ENCODE results near the gene UNC5C. TPM values are rescaled to one million over a fixed set of nuclear protein-coding genes. Genes with fewer than 3 reads are reported as not detected.

The UNC5C gene
- polyA plus RNA-seq, 1 of the 3 experiments (the other 2 are of a cell fraction) = 3.3 TPM

DNA sequence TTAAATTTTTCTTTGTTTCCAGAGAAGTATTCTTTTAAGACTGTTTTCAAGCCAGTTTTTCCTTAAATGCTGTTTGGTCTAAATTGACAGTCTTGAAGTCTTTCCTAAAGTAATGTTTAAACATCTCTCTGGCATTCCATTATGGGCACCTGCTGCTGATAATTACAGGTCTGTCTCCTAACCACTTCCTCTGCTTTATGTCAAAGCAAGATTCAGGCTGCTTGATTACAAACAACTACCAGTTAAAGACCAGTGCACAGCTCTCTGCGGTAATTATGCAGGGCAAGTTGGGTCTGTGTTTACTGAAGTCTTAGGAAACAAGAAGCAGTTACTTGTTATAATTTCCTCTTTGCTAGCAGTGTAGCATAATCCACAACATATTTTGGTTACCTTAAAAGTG, 17.6 kb downstream of the UNC5C start:
- CTCF ChIA-PET = interaction anchor here (1.4 to 2.0 kb wide), 2 partner anchors 12 to 30 kb away, joined by 3 to 7 read pairs; no protein-coding TSS in a partner anchor

DNA sequence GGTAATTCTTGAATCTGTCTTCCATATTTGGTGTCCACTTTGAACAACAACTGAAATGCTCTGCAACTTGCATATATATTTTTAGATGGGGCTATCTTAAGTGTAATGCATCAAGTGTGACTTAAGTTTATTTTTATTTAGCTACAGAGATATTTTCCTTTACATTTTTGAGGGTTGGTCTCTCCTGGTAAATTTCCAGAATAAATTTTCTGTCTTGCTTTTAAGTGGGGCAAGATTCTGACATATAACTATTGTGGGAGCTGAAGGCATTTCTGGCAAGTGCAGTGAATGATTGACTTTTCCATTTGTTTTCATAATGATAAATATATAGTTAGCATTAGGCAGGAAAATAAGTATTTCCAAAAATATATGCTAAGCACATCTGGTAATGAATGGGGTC, 18.8 kb downstream of the UNC5C start:
- CTCF ChIA-PET = interaction anchor here (2.0 to 12.4 kb wide), 2 partner anchors 11 to 16 kb away, joined by 7 to 114 read pairs; partner anchors contain the start of gene UNC5C

More for the DNA sequence above, 17.6 kb downstream of the UNC5C start:
- DNase-seq = no peak
- H3F3A ChIP-seq (replicated peaks; ENCODE audit: insufficient read depth) = peaks cover 9% of the 10 kb centered on the region
- no peaks in the 10 kb centered on the region for H3K9me2 ChIP-seq
- POLR2A ChIA-PET = interaction anchor here (1.0 to 1.5 kb wide), 2 partner anchors 14 to 18 kb away, joined by 4 read pairs; partner anchors contain the start of gene UNC5C
- no peaks in the 10 kb centered on the region for H3K27me3 ChIP-seq (ENCODE audit: insufficient read depth)
- peak overlapping the region; percentile 26; the same call in 1 of the 2 replicates for H2AFZ ChIP-seq (ENCODE audit: low read depth)
- peaks cover 14% of the 10 kb centered on the region for H3K79me2 ChIP-seq (ENCODE audit: insufficient read depth)
- WGBS (ENCODE audit: low lambda C conversion rate) = 29% methylated on average over 1 of the region's 1 CpG
- peak overlapping the region; percentile 42 for H3K4me2 ChIP-seq
- no peaks in the 10 kb centered on the region for H3K36me3 ChIP-seq (replicated peaks in 1 of 2; ENCODE audit: control insufficient read depth in 1 of 2, insufficient read depth in 2 of 2, low read length in 1 of 2)
- H3K4me3 ChIP-seq (ENCODE audit: low read depth in 2 of 2, low read length in 1 of 2) = peak overlapping the region in 1 of 2 experiments; percentile 14; a peak in 1 of 4 replicates
- peaks cover 26 to 76% of the 10 kb centered on the region in 2 experiments; a peak in 3 of 4 replicates for H3K4me1 ChIP-seq (ENCODE audit: control insufficient read depth in 1 of 2, insufficient read depth in 2 of 2, low read depth in 1 of 2, low read length in 1 of 2)
- H3K9ac ChIP-seq = no peak overlapping the region
- H4K20me1 ChIP-seq (ENCODE audit: insufficient read depth) = no peaks in the 10 kb centered on the region; the same call in 1 of the 2 replicates
- TF ChIP-seq MEF2A (IDR thresholded peaks at IDR 0.05; ENCODE audit: borderline replicate concordance, low read depth) (no peak), RCOR1 (IDR thresholded peaks at IDR 0.05; ENCODE audit: low read length) (peak; percentile 98), CHD2 (IDR thresholded peaks at IDR 0.05; ENCODE audit: low read length, partially characterized antibody) (peak; percentile 25), MXI1 (IDR thresholded peaks at IDR 0.05; ENCODE audit: low read depth, low read length) (0 out of 2 replicates have a peak, but pooled peaks have one; percentile 24), FOXJ3 (CRISPR knock-in tag; IDR thresholded peaks at IDR 0.05) (peak; percentile 67; the same call in 1 of the 2 replicates), RFX5 (IDR thresholded peaks at IDR 0.05; ENCODE audit: low read length) (0 out of 2 replicates have a peak, but pooled peaks have one; percentile 38), RAD21 (IDR thresholded peaks at IDR 0.05; ENCODE audit: low read length) (peak; percentile 9; the same call in 1 of the 2 replicates), EP300 (IDR thresholded peaks at IDR 0.05; ENCODE audit: borderline replicate concordance in 1 of 2, low read depth in 1 of 2, low read length in 1 of 2) (peak in 1 of 2 experiments; percentile 91; a peak in 2 of 4 replicates), YY1 (IDR thresholded peaks at IDR 0.05; ENCODE audit: low read depth) (no peak), RXRA (IDR thresholded peaks at IDR 0.05; ENCODE audit: borderline replicate concordance, low read depth) (no peak), TCF12 (IDR thresholded peaks at IDR 0.05) (peak; percentile 60; the same call in 1 of the 2 replicates), GABPA (IDR thresholded peaks at IDR 0.05; ENCODE audit: low read depth) (no peak)
- H3K27ac ChIP-seq (ENCODE audit: low read depth in 2 of 2, low read length in 1 of 2) = peak overlapping the region; percentile 44 to 97; a peak in 3 of 4 replicates
- H3K9me3 ChIP-seq = no peaks in the 10 kb centered on the region

More for the DNA sequence above, 18.8 kb downstream of the UNC5C start:
- H3K36me3 ChIP-seq (replicated peaks in 1 of 2; ENCODE audit: control insufficient read depth in 1 of 2, insufficient read depth in 2 of 2, low read length in 1 of 2) = no peaks in the 10 kb centered on the region
- no peak for TF ChIP-seq RXRA (IDR thresholded peaks at IDR 0.05; ENCODE audit: borderline replicate concordance, low read depth)
- no peak for TF ChIP-seq SIN3A (IDR thresholded peaks at IDR 0.05; ENCODE audit: borderline replicate concordance, low read depth, low read length)
- no peak for TF ChIP-seq EP300 (IDR thresholded peaks at IDR 0.05; ENCODE audit: borderline replicate concordance in 1 of 2, low read depth in 1 of 2, low read length in 1 of 2)
- no peak for TF ChIP-seq ELF1 (IDR thresholded peaks at IDR 0.05)
- no peak for TF ChIP-seq RFX5 (IDR thresholded peaks at IDR 0.05; ENCODE audit: low read length)
- TF ChIP-seq NRF1 (IDR thresholded peaks at IDR 0.05; ENCODE audit: low read depth, low read length) = no peak
- no peak for TF ChIP-seq NFIC (IDR thresholded peaks at IDR 0.05; ENCODE audit: borderline replicate concordance)
- TF ChIP-seq RCOR1 (IDR thresholded peaks at IDR 0.05; ENCODE audit: low read length) = no peak
- TF ChIP-seq, protein P1, sequence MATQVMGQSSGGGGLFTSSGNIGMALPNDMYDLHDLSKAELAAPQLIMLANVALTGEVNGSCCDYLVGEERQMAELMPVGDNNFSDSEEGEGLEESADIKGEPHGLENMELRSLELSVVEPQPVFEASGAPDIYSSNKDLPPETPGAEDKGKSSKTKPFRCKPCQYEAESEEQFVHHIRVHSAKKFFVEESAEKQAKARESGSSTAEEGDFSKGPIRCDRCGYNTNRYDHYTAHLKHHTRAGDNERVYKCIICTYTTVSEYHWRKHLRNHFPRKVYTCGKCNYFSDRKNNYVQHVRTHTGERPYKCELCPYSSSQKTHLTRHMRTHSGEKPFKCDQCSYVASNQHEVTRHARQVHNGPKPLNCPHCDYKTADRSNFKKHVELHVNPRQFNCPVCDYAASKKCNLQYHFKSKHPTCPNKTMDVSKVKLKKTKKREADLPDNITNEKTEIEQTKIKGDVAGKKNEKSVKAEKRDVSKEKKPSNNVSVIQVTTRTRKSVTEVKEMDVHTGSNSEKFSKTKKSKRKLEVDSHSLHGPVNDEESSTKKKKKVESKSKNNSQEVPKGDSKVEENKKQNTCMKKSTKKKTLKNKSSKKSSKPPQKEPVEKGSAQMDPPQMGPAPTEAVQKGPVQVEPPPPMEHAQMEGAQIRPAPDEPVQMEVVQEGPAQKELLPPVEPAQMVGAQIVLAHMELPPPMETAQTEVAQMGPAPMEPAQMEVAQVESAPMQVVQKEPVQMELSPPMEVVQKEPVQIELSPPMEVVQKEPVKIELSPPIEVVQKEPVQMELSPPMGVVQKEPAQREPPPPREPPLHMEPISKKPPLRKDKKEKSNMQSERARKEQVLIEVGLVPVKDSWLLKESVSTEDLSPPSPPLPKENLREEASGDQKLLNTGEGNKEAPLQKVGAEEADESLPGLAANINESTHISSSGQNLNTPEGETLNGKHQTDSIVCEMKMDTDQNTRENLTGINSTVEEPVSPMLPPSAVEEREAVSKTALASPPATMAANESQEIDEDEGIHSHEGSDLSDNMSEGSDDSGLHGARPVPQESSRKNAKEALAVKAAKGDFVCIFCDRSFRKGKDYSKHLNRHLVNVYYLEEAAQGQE (IDR thresholded peaks at IDR 0.05; ENCODE audit: low read depth, low read length) = no peak
- TF ChIP-seq, protein P2, sequence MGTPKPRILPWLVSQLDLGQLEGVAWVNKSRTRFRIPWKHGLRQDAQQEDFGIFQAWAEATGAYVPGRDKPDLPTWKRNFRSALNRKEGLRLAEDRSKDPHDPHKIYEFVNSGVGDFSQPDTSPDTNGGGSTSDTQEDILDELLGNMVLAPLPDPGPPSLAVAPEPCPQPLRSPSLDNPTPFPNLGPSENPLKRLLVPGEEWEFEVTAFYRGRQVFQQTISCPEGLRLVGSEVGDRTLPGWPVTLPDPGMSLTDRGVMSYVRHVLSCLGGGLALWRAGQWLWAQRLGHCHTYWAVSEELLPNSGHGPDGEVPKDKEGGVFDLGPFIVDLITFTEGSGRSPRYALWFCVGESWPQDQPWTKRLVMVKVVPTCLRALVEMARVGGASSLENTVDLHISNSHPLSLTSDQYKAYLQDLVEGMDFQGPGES (IDR thresholded peaks at IDR 0.05; ENCODE audit: low read depth, low read length) = no peak
- no peak for TF ChIP-seq MXI1 (IDR thresholded peaks at IDR 0.05; ENCODE audit: low read depth, low read length)
- TF ChIP-seq RAD21 (IDR thresholded peaks at IDR 0.05; ENCODE audit: low read length) = no peak
- no peak for TF ChIP-seq TAF1 (IDR thresholded peaks at IDR 0.05; ENCODE audit: borderline replicate concordance, low read depth, low read length)
- TF ChIP-seq, protein P3, sequence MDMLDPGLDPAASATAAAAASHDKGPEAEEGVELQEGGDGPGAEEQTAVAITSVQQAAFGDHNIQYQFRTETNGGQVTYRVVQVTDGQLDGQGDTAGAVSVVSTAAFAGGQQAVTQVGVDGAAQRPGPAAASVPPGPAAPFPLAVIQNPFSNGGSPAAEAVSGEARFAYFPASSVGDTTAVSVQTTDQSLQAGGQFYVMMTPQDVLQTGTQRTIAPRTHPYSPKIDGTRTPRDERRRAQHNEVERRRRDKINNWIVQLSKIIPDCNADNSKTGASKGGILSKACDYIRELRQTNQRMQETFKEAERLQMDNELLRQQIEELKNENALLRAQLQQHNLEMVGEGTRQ (IDR thresholded peaks at IDR 0.05; ENCODE audit: borderline replicate concordance, low read depth, low read length) = no peak
- no peak for TF ChIP-seq FOXJ3 (CRISPR knock-in tag; IDR thresholded peaks at IDR 0.05)
- TF ChIP-seq FOXM1 (IDR thresholded peaks at IDR 0.05; ENCODE audit: low read depth) = no peak
- TF ChIP-seq SMC3 (IDR thresholded peaks at IDR 0.05; ENCODE audit: low read depth, low read length) = no peak
- no peaks in the 10 kb centered on the region for H3K27me3 ChIP-seq (ENCODE audit: insufficient read depth)
- H3K27ac ChIP-seq (ENCODE audit: low read depth in 2 of 2, low read length in 1 of 2) = peak overlapping the region; percentile 44 to 97
- no peaks in the 10 kb centered on the region; the same call in 1 of the 2 replicates for H4K20me1 ChIP-seq (ENCODE audit: insufficient read depth)
- H3K9me3 ChIP-seq = no peaks in the 10 kb centered on the region
- peaks cover 9% of the 10 kb centered on the region for H3F3A ChIP-seq (replicated peaks; ENCODE audit: insufficient read depth)
- no peak for DNase-seq
- H3K79me2 ChIP-seq (ENCODE audit: insufficient read depth) = peaks cover 12% of the 10 kb centered on the region
- no peak overlapping the region for H3K9ac ChIP-seq
- no peak overlapping the region for H3K4me3 ChIP-seq (ENCODE audit: low read depth in 2 of 2, low read length in 1 of 2)
- POLR2A ChIA-PET = no interaction called here
- no peak overlapping the region for H2AFZ ChIP-seq (ENCODE audit: low read depth)
- no peaks in the 10 kb centered on the region for H3K9me2 ChIP-seq
- peak overlapping the region; percentile 42; the same call in 1 of the 2 replicates for H3K4me2 ChIP-seq
- peaks cover 30 to 86% of the 10 kb centered on the region in 2 experiments; a peak in 3 of 4 replicates for H3K4me1 ChIP-seq (ENCODE audit: control insufficient read depth in 1 of 2, insufficient read depth in 2 of 2, low read depth in 1 of 2, low read length in 1 of 2)
